Mesendoderm (in vitro differentiated cells): Measurements from ENCODE around the gene TSPOAP1.

Experiments
- DNase-seq: peaks from one replicate; pipeline ENCODE4 v3.0.0; 2013
- H2AK5ac ChIP-seq: 2 replicates; pipeline ENCODE4 v1.6.1; 2013; ENCODE audit warnings: low read length, inconsistent platforms
- H2BK120ac ChIP-seq: 2 replicates; pipeline ENCODE4 v1.6.1; 2013; ENCODE audit warnings: low read depth, mild to moderate bottlenecking, low read length, moderate library complexity, mixed read lengths
- H2BK15ac ChIP-seq: replicated peaks from 2 replicates; pipeline ENCODE4 v1.6.1; 2013; ENCODE audit warnings: low read depth, mild to moderate bottlenecking, moderate library complexity
- H2BK5ac ChIP-seq: 2 replicates; pipeline ENCODE4 v1.6.1; 2013; ENCODE audit warnings: low read length, inconsistent platforms
- H3K18ac ChIP-seq: 2 replicates; pipeline ENCODE4 v1.6.1; 2013; ENCODE audit warnings: mild to moderate bottlenecking, low read length, mixed read lengths
- H3K23ac ChIP-seq: one replicate; pipeline ENCODE4 v1.6.1; 2013; ENCODE audit warnings: low read length
- H3K27ac ChIP-seq: 2 replicates; pipeline ENCODE4 v1.5.1; 2013; ENCODE audit warnings: low read depth, mild to moderate bottlenecking, inconsistent platforms, low read length, moderate library complexity
- H3K27me3 ChIP-seq: 2 replicates; pipeline ENCODE4 v1.6.1; 2013; ENCODE audit warnings: low read length, control low read depth, mild to moderate bottlenecking, inconsistent platforms; ENCODE audit not compliant: insufficient read depth, poor library complexity
- H3K36me3 ChIP-seq: 2 replicates; pipeline ENCODE4 v1.6.1; 2013; ENCODE audit warnings: low read length, inconsistent platforms; ENCODE audit not compliant: control insufficient read depth, insufficient read depth
- H3K4ac ChIP-seq: one replicate; pipeline ENCODE4 v1.6.1; 2013; ENCODE audit warnings: low read depth, mild to moderate bottlenecking, low read length, moderate library complexity
- H3K4me1 ChIP-seq: 2 replicates; pipeline ENCODE4 v1.6.1; 2013; ENCODE audit warnings: low read depth, low read length, inconsistent platforms; ENCODE audit not compliant: control insufficient read depth
- H3K4me2 ChIP-seq: 2 replicates; pipeline ENCODE4 v1.6.1; 2013; ENCODE audit warnings: low read length
- H3K4me3 ChIP-seq: 2 replicates; pipeline ENCODE4 v1.5.1; 2013; ENCODE audit warnings: mild to moderate bottlenecking, low read length
- H3K56ac ChIP-seq: one replicate; pipeline ENCODE4 v1.6.1; 2013; ENCODE audit warnings: low read length
- H3K79me1 ChIP-seq: 2 replicates; pipeline ENCODE4 v1.6.1; 2013; ENCODE audit warnings: low read length, inconsistent platforms
- H3K79me2 ChIP-seq: 2 replicates; pipeline ENCODE4 v1.6.1; 2013; ENCODE audit warnings: mild to moderate bottlenecking, low read length; ENCODE audit not compliant: control insufficient read depth, insufficient read depth
- H3K9ac ChIP-seq: 2 replicates; pipeline ENCODE4 v1.6.1; 2013; ENCODE audit warnings: low read length, inconsistent platforms
- H4K5ac ChIP-seq: one replicate; pipeline ENCODE4 v1.6.1; 2013; ENCODE audit warnings: low read length
- H4K8ac ChIP-seq: one replicate; pipeline ENCODE4 v1.6.1; 2013; ENCODE audit warnings: low read depth, mild to moderate bottlenecking, control low read depth, low read length, moderate library complexity
- WGBS: extraction: QIAGEN DNeasy Blood & Tissue Kit; methylation state at CpG from one replicate; pipeline ENCODE4 v1.1.7; 2013; ENCODE audit warnings: low lambda C conversion rate, missing lambda C conversion rate; ENCODE audit not compliant: insufficient coverage; ENCODE audit errors: extremely low coverage; 5-methylcytosine and 5-hydroxymethylcytosine counted together

Gene TSPOAP1

GRCh38 chr17:58357312-58358297 lies 29.0 kb upstream of the TSPOAP1 start:
- Histone ChIP-seq H2BK5ac (no peak overlapping the region), H3K27ac (no peak overlapping the region), H3K56ac (no peak overlapping the region), H3K4ac (no peak overlapping the region), H2BK15ac (no peak overlapping the region), H3K18ac (no peak overlapping the region), H3K4me2 (no peak overlapping the region), H3K9ac (no peak overlapping the region), H3K36me3 (no peaks in the 10 kb centered on the region), H2BK120ac (no peak overlapping the region), H2AK5ac (no peak overlapping the region), H3K79me1 (no peaks in the 10 kb centered on the region), H4K5ac (no peak overlapping the region), H4K8ac (no peak overlapping the region), H3K4me3 (no peak overlapping the region), H3K23ac (no peak overlapping the region), H3K4me1 (peaks cover 3% of the 10 kb centered on the region), H3K79me2 (no peaks in the 10 kb centered on the region), H3K27me3 (no peaks in the 10 kb centered on the region)
- WGBS = no CpG with 5 or more reads among the region's 22 CpGs
- DNase-seq = no peak

- no peak overlapping the region for H3K27ac ChIP-seq
- no peaks in the 10 kb centered on the region for H3K27me3 ChIP-seq
- no peak overlapping the region for H3K56ac ChIP-seq
- no peak overlapping the region for H3K4me2 ChIP-seq
- H2BK15ac ChIP-seq = no peak overlapping the region
- H3K4me1 ChIP-seq = peaks cover 3% of the 10 kb centered on the region
- no peak overlapping the region for H3K4me3 ChIP-seq
- no peak overlapping the region for H3K18ac ChIP-seq
- no peak overlapping the region for H4K5ac ChIP-seq
- H3K4ac ChIP-seq = no peak overlapping the region
- H3K79me2 ChIP-seq = peaks cover 4% of the 10 kb centered on the region
- H3K23ac ChIP-seq = no peak overlapping the region
- no peak overlapping the region for H3K9ac ChIP-seq
- H3K36me3 ChIP-seq = no peaks in the 10 kb centered on the region
- no CpG with 5 or more reads among the region's 1 CpG for WGBS
- no peak overlapping the region for H4K8ac ChIP-seq
- H2BK120ac ChIP-seq = no peak overlapping the region
- H3K79me1 ChIP-seq = peaks cover 3% of the 10 kb centered on the region
- DNase-seq = no peak
- no peak overlapping the region for H2AK5ac ChIP-seq
- H2BK5ac ChIP-seq = no peak overlapping the region
These were observed 27.6 kb upstream of the TSPOAP1 start for GRCh38 chr17:58356231-58356630.

GRCh38 chr17:58354541-58355216 lies 26.1 kb upstream of the TSPOAP1 start:
- Histone ChIP-seq H4K8ac (no peak overlapping the region), H2AK5ac (no peak overlapping the region), H3K36me3 (peaks cover 1% of the 10 kb centered on the region), H3K23ac (no peak overlapping the region), H3K4ac (no peak overlapping the region), H3K27me3 (no peaks in the 10 kb centered on the region), H3K79me1 (peaks cover 4% of the 10 kb centered on the region), H3K4me1 (peaks cover 3% of the 10 kb centered on the region), H3K18ac (no peak overlapping the region), H2BK15ac (no peak overlapping the region), H3K56ac (peak overlapping the region; percentile 0), H3K9ac (no peak overlapping the region), H3K4me3 (no peak overlapping the region), H3K27ac (no peak overlapping the region), H3K79me2 (peaks cover 8% of the 10 kb centered on the region), H4K5ac (no peak overlapping the region), H2BK120ac (no peak overlapping the region), H3K4me2 (no peak overlapping the region), H2BK5ac (no peak overlapping the region)
- no peak for DNase-seq
- no CpG with 5 or more reads among the region's 6 CpGs for WGBS

- Histone ChIP-seq H3K4ac (no peak overlapping the region), H2AK5ac (no peak overlapping the region), H3K79me2 (peaks cover 8% of the 10 kb centered on the region), H3K27me3 (no peaks in the 10 kb centered on the region), H3K27ac (peak overlapping the region; percentile 96), H4K8ac (no peak overlapping the region), H3K4me3 (no peak overlapping the region), H2BK120ac (no peak overlapping the region), H2BK15ac (no peak overlapping the region), H3K4me1 (peaks cover 3% of the 10 kb centered on the region), H3K18ac (no peak overlapping the region), H3K36me3 (peaks cover 4% of the 10 kb centered on the region), H3K9ac (peak overlapping the region; percentile 95), H4K5ac (no peak overlapping the region), H3K23ac (no peak overlapping the region), H3K4me2 (peak overlapping the region; percentile 100), H2BK5ac (no peak overlapping the region), H3K79me1 (peaks cover 4% of the 10 kb centered on the region), H3K56ac (no peak overlapping the region)
- no peak for DNase-seq
- no CpG with 5 or more reads among the region's 4 CpGs for WGBS
These were observed 24.8 kb upstream of the TSPOAP1 start for GRCh38 chr17:58353389-58353825.

GRCh38 chr17:58352596-58353388 lies 24.2 kb upstream of the TSPOAP1 start:
- peaks cover 3% of the 10 kb centered on the region for H3K4me1 ChIP-seq
- no peak overlapping the region for H2BK120ac ChIP-seq
- H3K56ac ChIP-seq = peak overlapping the region; percentile 96
- peak overlapping the region; percentile 97 for H2AK5ac ChIP-seq
- peak; percentile 81 for DNase-seq
- peak overlapping the region; percentile 95 for H3K9ac ChIP-seq
- peak overlapping the region; percentile 100 for H3K4me2 ChIP-seq
- H3K27me3 ChIP-seq = no peaks in the 10 kb centered on the region
- H2BK5ac ChIP-seq = peak overlapping the region; percentile 83
- H3K27ac ChIP-seq = peak overlapping the region; percentile 96
- no peak overlapping the region for H2BK15ac ChIP-seq
- H3K36me3 ChIP-seq = peaks cover 6% of the 10 kb centered on the region
- H3K18ac ChIP-seq = peak overlapping the region; percentile 72
- peak overlapping the region; percentile 74 for H3K23ac ChIP-seq
- peaks cover 8% of the 10 kb centered on the region for H3K79me2 ChIP-seq
- H4K8ac ChIP-seq = no peak overlapping the region
- H3K4ac ChIP-seq = peak overlapping the region; percentile 40
- WGBS = no CpG with 5 or more reads among the region's 26 CpGs
- H3K79me1 ChIP-seq = peaks cover 4% of the 10 kb centered on the region
- H4K5ac ChIP-seq = no peak overlapping the region
- H3K4me3 ChIP-seq = peak overlapping the region; percentile 90
